Measurements from ENCODE around the gene RBPJ.

GRCh38 chr4:26273616-26273980 lies 47.2 kb upstream of the RBPJ start:
- peak in 1 of 3 donors; percentile 13 for TF ChIP-seq POLR2AphosphoS5 (IDR thresholded peaks at IDR 0.05)
- TF ChIP-seq CTCF (IDR thresholded peaks at IDR 0.05 in 8 of 11, conservative IDR thresholded peaks at IDR 0.05 in 3 of 11), result no peak
- no peak for TF ChIP-seq POLR2A (IDR thresholded peaks at IDR 0.05)

All from spleen (tissue), 7 donors.